ENCODE measurements around the gene KCNQ5. TPM values are rescaled to one million over a fixed set of nuclear protein-coding genes. Genes with fewer than 3 reads are reported as not detected.

KCNQ5 gene
- total RNA-seq, 6 donors from 2014 or later, result 0.30 to 3.1 (median 0.32) TPM

DNA sequence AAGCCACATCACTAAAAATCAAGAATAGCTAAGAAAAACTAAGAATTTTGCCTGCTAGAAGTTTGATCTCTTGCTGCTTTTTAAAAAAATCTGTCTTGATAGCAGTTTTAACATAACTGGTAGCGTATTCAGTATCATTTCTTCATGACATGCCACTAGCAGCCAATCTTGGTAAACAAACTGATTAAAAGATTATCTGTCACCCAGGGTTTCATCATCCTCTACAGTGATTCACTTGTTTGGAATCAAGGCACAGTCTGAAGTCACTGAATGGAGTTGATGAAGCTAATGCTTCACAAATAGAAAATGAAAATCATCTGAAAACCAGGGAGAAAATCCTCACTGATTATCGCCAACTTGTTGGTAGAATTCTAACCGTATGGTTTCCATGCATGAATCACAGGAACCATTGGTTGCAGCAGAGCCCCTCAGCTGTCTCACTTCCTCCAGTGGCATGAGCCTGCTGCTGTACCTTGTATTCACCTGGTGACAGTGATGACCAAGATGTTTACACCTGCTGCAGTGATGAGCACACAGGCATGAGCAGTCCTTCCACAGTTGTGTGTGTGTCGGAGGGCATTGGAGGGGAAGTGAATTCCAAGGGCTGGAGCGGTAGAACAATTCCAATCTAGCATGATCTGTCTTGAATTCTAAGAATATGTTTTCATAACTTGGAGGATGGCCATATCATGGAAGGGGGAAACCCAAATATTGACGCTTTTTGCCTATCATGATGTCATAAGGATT, 328.4 kb downstream of the KCNQ5 start:
- Histone ChIP-seq H3K4me1 (peaks cover 0 to 8% (median 2%) of the 10 kb centered on the region in 4 donors), H3K36me3 (no peaks in the 10 kb centered on the region), H3K9me3 (no peaks in the 10 kb centered on the region), H3K27me3 (no peaks in the 10 kb centered on the region), H3K27ac (peak overlapping the region in 1 of 4 donors; percentile 43), H3K4me3 (no peak overlapping the region)
- DNase-seq, result no peak
- TF ChIP-seq EP300 (IDR thresholded peaks at IDR 0.05) (peak in 1 of 4 donors; percentile 12), POLR2AphosphoS5 (IDR thresholded peaks at IDR 0.05) (peak in 1 of 2 donors; percentile 17)
- TF ChIP-seq, protein P1, sequence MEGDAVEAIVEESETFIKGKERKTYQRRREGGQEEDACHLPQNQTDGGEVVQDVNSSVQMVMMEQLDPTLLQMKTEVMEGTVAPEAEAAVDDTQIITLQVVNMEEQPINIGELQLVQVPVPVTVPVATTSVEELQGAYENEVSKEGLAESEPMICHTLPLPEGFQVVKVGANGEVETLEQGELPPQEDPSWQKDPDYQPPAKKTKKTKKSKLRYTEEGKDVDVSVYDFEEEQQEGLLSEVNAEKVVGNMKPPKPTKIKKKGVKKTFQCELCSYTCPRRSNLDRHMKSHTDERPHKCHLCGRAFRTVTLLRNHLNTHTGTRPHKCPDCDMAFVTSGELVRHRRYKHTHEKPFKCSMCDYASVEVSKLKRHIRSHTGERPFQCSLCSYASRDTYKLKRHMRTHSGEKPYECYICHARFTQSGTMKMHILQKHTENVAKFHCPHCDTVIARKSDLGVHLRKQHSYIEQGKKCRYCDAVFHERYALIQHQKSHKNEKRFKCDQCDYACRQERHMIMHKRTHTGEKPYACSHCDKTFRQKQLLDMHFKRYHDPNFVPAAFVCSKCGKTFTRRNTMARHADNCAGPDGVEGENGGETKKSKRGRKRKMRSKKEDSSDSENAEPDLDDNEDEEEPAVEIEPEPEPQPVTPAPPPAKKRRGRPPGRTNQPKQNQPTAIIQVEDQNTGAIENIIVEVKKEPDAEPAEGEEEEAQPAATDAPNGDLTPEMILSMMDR (IDR thresholded peaks at IDR 0.05), result no peak
- peak in 1 of 2 donors; percentile 76 for ATAC-seq (ENCODE audit: low FRiP score in 2 of 2)
- 73 to 79% methylated on average over 6 of the region's 6 CpGs for WGBS, 2 donors

DNA sequence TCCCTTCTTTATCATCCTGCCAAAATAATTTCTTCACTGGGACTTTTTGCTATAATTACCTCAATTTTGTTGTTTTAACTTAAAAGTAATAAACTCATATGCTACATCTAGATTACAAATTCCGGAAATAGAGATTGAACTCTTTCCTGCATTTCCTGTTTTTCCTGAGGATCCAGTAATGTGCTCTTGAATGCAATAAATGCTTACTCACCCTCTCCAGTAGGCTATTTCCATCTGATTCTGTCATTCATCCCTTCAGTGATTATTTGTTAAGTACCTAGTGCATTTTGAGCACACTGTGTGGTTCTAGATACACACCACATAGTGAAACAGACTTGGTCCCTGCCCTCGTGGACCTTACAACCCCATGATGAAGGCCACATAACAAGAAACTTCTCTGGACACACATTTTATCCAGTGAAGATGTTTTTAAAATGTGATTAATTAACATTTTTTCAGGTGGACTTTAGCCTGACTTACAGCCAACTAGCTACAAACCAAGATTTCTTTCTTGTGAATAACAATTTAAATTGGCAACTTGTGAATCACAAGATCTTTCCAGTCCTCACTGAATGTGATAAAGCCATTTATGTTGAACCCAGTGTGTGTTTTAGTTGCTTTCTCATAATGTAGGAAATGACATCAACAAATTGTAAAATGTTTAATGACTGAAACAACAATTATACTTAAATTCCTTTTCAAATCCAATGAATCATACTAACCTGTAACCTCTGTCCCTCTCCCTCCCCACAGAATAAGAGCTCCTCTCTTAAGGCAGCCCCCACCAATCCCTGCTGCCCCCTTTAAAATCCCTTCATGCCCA, 331.2 kb downstream of the KCNQ5 start:
- peaks cover 0 to 8% (median 2%) of the 10 kb centered on the region in 4 donors for H3K4me1 ChIP-seq
- H3K27me3 ChIP-seq, result no peaks in the 10 kb centered on the region
- ATAC-seq (ENCODE audit: low FRiP score in 2 of 2) (no peak), DNase-seq (no peak)
- WGBS, 2 donors, result 55 to 62% methylated on average over 2 of the region's 2 CpGs
- TF ChIP-seq POLR2A (IDR thresholded peaks at IDR 0.05), result no peak
- TF ChIP-seq EP300 (IDR thresholded peaks at IDR 0.05), result peak in 2 of 4 donors; percentile 24 to 90
- TF ChIP-seq POLR2AphosphoS5 (IDR thresholded peaks at IDR 0.05), result peak in 1 of 2 donors; percentile 28
- no peak overlapping the region for H3K4me3 ChIP-seq
- H3K27ac ChIP-seq, result no peak overlapping the region
- H3K9me3 ChIP-seq, result no peaks in the 10 kb centered on the region
- no peaks in the 10 kb centered on the region for H3K36me3 ChIP-seq

DNA sequence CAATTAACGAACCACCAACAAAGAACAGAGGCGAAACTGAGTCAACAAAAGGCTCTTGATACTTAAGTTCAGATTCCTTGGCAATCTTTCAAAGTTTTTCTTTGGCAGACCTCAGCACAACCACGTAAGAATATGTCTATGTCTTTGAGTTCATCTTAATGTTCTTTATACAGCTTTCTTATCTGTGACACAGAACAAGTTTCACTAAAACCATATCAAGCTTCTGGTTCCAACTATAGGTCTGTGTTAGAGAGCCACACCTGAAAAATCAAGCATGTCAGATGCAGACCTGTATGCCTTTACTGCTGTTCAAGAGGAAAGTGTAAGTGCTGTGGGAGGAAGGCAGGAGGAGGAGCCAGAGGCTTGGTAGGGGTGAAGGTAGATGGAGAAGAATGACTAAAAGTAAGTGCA, 332.1 kb downstream of the KCNQ5 start:
- peak overlapping the region in 1 of 4 donors; percentile 31 for H3K27ac ChIP-seq
- TF ChIP-seq, protein P1 (IDR thresholded peaks at IDR 0.05), result no peak
- TF ChIP-seq POLR2AphosphoS5 (IDR thresholded peaks at IDR 0.05) (no peak), EP300 (IDR thresholded peaks at IDR 0.05) (no peak), POLR2A (IDR thresholded peaks at IDR 0.05) (no peak)
- WGBS, 2 donors, result 42% methylated on average over 3 of the region's 3 CpGs
- no peaks in the 10 kb centered on the region for H3K9me3 ChIP-seq
- ATAC-seq (ENCODE audit: low FRiP score in 2 of 2) (no peak), DNase-seq (peak in 1 of 2 donors; percentile 29)
- H3K36me3 ChIP-seq, result no peaks in the 10 kb centered on the region
- no peaks in the 10 kb centered on the region for H3K27me3 ChIP-seq
- H3K4me1 ChIP-seq, result peaks cover 0 to 8% (median 2%) of the 10 kb centered on the region in 4 donors
- H3K4me3 ChIP-seq, result no peak overlapping the region

DNA sequence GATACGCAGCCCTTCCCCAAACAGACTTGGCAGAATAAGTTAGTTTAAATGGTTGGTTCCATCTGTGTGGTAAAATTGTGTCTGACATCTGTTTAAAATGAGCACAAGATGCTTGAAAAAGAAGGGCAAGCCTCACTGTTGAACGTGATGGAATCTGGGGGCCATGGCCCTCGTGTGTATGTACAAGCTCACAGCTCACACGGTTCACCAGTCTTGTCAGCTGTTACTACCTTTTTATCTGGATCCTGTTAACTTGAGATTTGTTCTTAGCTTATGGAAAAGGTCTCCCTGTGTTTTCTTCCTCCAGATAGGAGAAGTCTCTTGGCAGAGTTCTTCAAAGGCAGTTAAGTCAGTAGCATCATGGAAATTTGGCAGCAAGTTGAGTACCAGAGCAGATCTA, 332.9 kb downstream of the KCNQ5 start:
- ATAC-seq (ENCODE audit: low FRiP score in 2 of 2), result no peak
- H3K36me3 ChIP-seq, result no peaks in the 10 kb centered on the region
- H3K4me1 ChIP-seq, result peaks cover 0 to under 1% (median 0%) of the 10 kb centered on the region in 4 donors
- TF ChIP-seq, protein P1 (IDR thresholded peaks at IDR 0.05), result no peak
- no peak for TF ChIP-seq EP300 (IDR thresholded peaks at IDR 0.05)
- TF ChIP-seq POLR2A (IDR thresholded peaks at IDR 0.05), result no peak
- no peak for TF ChIP-seq POLR2AphosphoS5 (IDR thresholded peaks at IDR 0.05)
- no peak overlapping the region for H3K4me3 ChIP-seq
- H3K27ac ChIP-seq, result no peak overlapping the region
- DNase-seq, result no peak
- H3K27me3 ChIP-seq, result no peaks in the 10 kb centered on the region
- 56 to 57% methylated on average over 4 of the region's 4 CpGs for WGBS, 2 donors
- H3K9me3 ChIP-seq, result no peaks in the 10 kb centered on the region

DNA sequence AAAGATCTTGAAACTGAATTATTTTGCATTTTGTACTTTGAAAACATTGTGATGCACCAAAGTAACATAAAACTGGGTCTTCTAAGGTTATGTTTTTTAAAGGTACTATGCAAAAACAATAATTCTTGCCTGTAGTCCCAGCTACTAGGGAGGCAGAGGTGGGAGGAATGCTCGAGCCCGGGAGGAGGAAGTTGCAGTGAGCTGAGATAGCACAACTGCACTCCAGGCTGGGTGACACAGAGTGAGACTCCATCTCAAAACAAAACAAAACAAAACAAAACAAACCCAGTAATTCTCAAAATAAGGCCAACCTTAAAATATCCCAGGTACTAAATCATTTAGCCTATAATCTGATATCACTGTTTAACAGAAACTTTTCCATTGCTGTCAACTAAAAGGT, 333.8 kb downstream of the KCNQ5 start:
- no peaks in the 10 kb centered on the region for H3K9me3 ChIP-seq
- no peak overlapping the region for H3K4me3 ChIP-seq
- H3K27ac ChIP-seq, result no peak overlapping the region
- no peak for DNase-seq
- H3K36me3 ChIP-seq, result no peaks in the 10 kb centered on the region
- no peaks in the 10 kb centered on the region for H3K4me1 ChIP-seq
- no peak for ATAC-seq (ENCODE audit: low FRiP score in 2 of 2)
- H3K27me3 ChIP-seq, result no peaks in the 10 kb centered on the region
- 20 to 33% methylated on average over 2 of the region's 2 CpGs for WGBS, 2 donors
- TF ChIP-seq POLR2AphosphoS5 (IDR thresholded peaks at IDR 0.05), result no peak
- TF ChIP-seq, protein P1 (IDR thresholded peaks at IDR 0.05), result no peak
- TF ChIP-seq EP300 (IDR thresholded peaks at IDR 0.05), result no peak
- no peak for TF ChIP-seq POLR2A (IDR thresholded peaks at IDR 0.05)
